Endodermal cell (in vitro differentiated cells): ENCODE data around the gene AP1G2. TPM values are rescaled to one million over a fixed set of nuclear protein-coding genes. Genes with fewer than 3 reads are reported as not detected.
"Not testable (repeated sequence)": the region's sequence is repeated elsewhere in the genome, so short reads cannot be mapped to it uniquely, and the experiment has no call there.

Source experiments
- DNase-seq: peaks from one replicate; pipeline ENCODE4 v3.0.0-alpha.2; 2017
- H3K27ac ChIP-seq: 2 replicates; pipeline ENCODE4 v1.5.1; 2013; ENCODE audit warnings: mild to moderate bottlenecking, low read depth, low read length, moderate library complexity
- H3K27me3 ChIP-seq: 2 replicates; pipeline ENCODE4 v1.6.1; 2013; ENCODE audit warnings: mild to moderate bottlenecking, low read length, moderate library complexity; ENCODE audit not compliant: insufficient read depth, control insufficient read depth, poor library complexity, severe bottlenecking
- H3K36me3 ChIP-seq: 2 replicates; pipeline ENCODE4 v1.7.0; 2013; ENCODE audit warnings: mild to moderate bottlenecking, low read length, moderate library complexity; ENCODE audit not compliant: control insufficient read depth, insufficient read depth
- H3K4me1 ChIP-seq: one replicate; pipeline ENCODE4 v1.7.0; 2013; ENCODE audit warnings: low read length; ENCODE audit not compliant: control insufficient read depth, insufficient read depth
- H3K4me3 ChIP-seq: 2 replicates; pipeline ENCODE4 v1.5.1; 2013; ENCODE audit warnings: mild to moderate bottlenecking, low read length, moderate library complexity
- H3K9ac ChIP-seq: 2 replicates; pipeline ENCODE4 v1.6.1; 2013; ENCODE audit warnings: mild to moderate bottlenecking, low read length, moderate library complexity; ENCODE audit not compliant: poor library complexity, severe bottlenecking; ENCODE audit errors: extremely low read depth
- H3K9me3 ChIP-seq: 2 replicates; pipeline ENCODE4 v1.6.1; 2013; ENCODE audit warnings: mild to moderate bottlenecking, low read length, moderate library complexity; ENCODE audit not compliant: control insufficient read depth
- H3K27ac Mint-ChIP-seq: 2 replicates; pipeline ENCODE4 v1.8.0; 2020; ENCODE audit warnings: mixed read lengths
- H3K27me3 Mint-ChIP-seq: 2 replicates; pipeline ENCODE4 v1.8.0; 2021; ENCODE audit warnings: mild to moderate bottlenecking, mixed read lengths; ENCODE audit not compliant: insufficient read depth
- H3K36me3 Mint-ChIP-seq: 2 replicates; pipeline ENCODE4 v1.8.0; 2020; ENCODE audit warnings: low read depth, mixed read lengths
- H3K4me1 Mint-ChIP-seq: 2 replicates; pipeline ENCODE4 v1.8.0; 2020; ENCODE audit warnings: mixed read lengths
- H3K4me3 Mint-ChIP-seq: 2 replicates; pipeline ENCODE4 v1.8.0; 2020; ENCODE audit warnings: mild to moderate bottlenecking, moderate library complexity, mixed read lengths
- H3K9me3 Mint-ChIP-seq: 2 replicates; pipeline ENCODE4 v1.8.0; 2020; ENCODE audit warnings: mild to moderate bottlenecking, mixed read lengths
- WGBS, 2 experiments: methylation state at CpG; one replicate each; pipeline versions ENCODE4 v1.1.5 to v1.1.7; 2013; ENCODE audit warnings: missing lambda C conversion rate in 2 of 2, mixed read lengths in 1 of 2; ENCODE audit not compliant: insufficient coverage in 1 of 2, insufficient read length in 1 of 2; 5-methylcytosine and 5-hydroxymethylcytosine counted together
- total RNA-seq, 2 donors: library from RNA; stranded (reverse); fragmentation: NEBNext Ultra II Directional in 1 of 2; extraction: Animal tissue kit (Norgen Biotek cat#: 25700) in 1 of 2; gene quantifications; 2 replicates in 1 of 2; 3 replicates in 1 of 2; pipeline ENCODE4 v1.2.1, GENCODE V29; 2021
- TF ChIP-seq, protein P1 (sequence below): fragments of 200-600 bp; sonication (generic); conservative IDR thresholded peaks from 2 replicates; pipeline ENCODE4 v1.5.0; 2021; ENCODE audit warnings: antibody characterized with exemption, mild to moderate bottlenecking

Gene AP1G2
- total RNA-seq, 2 donors from 2014 or later, result 203 to 209 TPM

DNA sequence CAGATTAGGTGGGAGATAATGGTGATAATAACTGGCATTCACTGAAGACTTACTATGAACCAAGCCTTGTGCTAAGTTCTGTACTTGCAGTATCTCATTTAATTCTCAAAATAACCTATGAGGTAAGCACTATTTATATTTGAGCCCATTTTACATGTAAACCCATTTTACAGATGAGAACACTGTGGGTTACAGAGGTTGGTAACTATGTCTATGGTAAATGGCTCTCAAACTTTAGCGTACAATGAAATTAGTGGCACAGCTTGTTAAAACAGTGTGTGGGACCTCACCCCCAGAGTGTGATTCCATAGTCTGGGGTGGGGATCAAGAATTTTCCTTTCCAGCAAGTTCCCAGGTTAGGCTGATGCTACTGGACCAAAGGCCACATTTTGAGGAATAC lies 33.2 kb upstream of the AP1G2 start:
- Histone ChIP-seq H3K9ac (no peak overlapping the region), H3K4me1 (peaks cover 4% of the 10 kb centered on the region), H3K36me3 (no peaks in the 10 kb centered on the region), H3K27ac (no peak overlapping the region), H3K4me3 (no peak overlapping the region), H3K9me3 (peaks cover 11% of the 10 kb centered on the region), H3K27me3 (no peaks in the 10 kb centered on the region)
- 91 to 100% methylated on average over 1 of the region's 1 CpG for WGBS, 2 experiments
- Mint-ChIP-seq H3K36me3 (no peaks in the 10 kb centered on the region), H3K4me1 (peaks cover 2% of the 10 kb centered on the region), H3K4me3 (no peak overlapping the region), H3K9me3 (no peaks in the 10 kb centered on the region), H3K27me3 (peaks cover 5% of the 10 kb centered on the region), H3K27ac (no peak overlapping the region)
- no peak for DNase-seq
- TF ChIP-seq, protein P1, sequence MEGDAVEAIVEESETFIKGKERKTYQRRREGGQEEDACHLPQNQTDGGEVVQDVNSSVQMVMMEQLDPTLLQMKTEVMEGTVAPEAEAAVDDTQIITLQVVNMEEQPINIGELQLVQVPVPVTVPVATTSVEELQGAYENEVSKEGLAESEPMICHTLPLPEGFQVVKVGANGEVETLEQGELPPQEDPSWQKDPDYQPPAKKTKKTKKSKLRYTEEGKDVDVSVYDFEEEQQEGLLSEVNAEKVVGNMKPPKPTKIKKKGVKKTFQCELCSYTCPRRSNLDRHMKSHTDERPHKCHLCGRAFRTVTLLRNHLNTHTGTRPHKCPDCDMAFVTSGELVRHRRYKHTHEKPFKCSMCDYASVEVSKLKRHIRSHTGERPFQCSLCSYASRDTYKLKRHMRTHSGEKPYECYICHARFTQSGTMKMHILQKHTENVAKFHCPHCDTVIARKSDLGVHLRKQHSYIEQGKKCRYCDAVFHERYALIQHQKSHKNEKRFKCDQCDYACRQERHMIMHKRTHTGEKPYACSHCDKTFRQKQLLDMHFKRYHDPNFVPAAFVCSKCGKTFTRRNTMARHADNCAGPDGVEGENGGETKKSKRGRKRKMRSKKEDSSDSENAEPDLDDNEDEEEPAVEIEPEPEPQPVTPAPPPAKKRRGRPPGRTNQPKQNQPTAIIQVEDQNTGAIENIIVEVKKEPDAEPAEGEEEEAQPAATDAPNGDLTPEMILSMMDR, result no peak

DNA sequence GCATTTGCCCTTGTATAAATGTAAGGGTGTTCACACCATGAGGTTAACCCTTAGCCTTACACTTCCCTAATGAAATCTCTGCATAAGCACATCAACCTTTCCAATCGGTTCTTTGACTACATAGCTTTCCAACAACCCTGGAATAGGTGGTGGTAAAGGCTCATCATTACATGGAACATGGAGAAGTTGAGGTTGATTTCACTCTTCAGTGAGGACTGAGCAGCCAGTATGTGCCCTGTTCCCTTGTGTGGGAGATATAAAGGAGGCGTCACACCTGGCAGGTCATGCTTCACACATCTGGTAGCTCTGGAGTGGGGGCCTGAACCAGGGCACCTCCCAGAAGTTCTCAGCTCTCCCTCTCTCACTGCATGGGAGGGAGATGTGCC lies 32.7 kb upstream of the AP1G2 start:
- whole genome bisulfite sequencing, 2 experiments, result 84% methylated on average over 2 of the region's 2 CpGs; no CpG with 5 or more reads in 1 of the 2 experiments
- H3K9me3 Mint-ChIP-seq, result peaks cover 2% of the 10 kb centered on the region
- DNase-seq, result no peak
- TF ChIP-seq, protein P1, result no peak
- no peaks in the 10 kb centered on the region for H3K36me3 Mint-ChIP-seq
- Histone ChIP-seq H3K27me3 (no peaks in the 10 kb centered on the region), H3K9me3 (peaks cover 12% of the 10 kb centered on the region), H3K9ac (no peak overlapping the region), H3K36me3 (no peaks in the 10 kb centered on the region), H3K27ac (no peak overlapping the region), H3K4me1 (peaks cover 4% of the 10 kb centered on the region), H3K4me3 (no peak overlapping the region)
- H3K4me3 Mint-ChIP-seq, result no peak overlapping the region
- peaks cover 7% of the 10 kb centered on the region for H3K27me3 Mint-ChIP-seq
- no peak overlapping the region for H3K27ac Mint-ChIP-seq
- no peaks in the 10 kb centered on the region for H3K4me1 Mint-ChIP-seq

DNA sequence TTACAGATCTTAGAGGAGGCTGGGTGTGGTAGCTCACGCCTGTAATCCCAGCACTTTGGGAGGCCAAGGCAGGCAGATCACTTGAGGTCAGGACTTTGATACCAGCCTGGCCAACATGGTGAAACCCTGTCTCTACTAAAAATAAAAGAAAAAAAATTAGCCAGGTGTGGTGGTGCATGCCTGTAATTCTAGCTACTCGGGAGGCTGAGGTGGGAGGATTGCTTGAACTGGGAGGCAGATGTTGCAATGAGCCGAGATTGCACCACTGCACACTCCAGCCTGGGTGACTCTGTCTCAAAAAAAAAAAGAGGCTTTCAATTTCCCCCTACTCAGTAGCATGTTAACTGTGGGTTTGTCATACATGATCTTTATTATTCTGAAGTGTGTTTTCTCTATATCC lies 26.6 kb upstream of the AP1G2 start:
- not testable (repeated sequence) for H3K4me3 Mint-ChIP-seq, H3K9me3 ChIP-seq, H3K27ac Mint-ChIP-seq, H3K4me1 ChIP-seq, H3K27me3 Mint-ChIP-seq, H3K27me3 ChIP-seq, H3K27ac ChIP-seq, H3K36me3 Mint-ChIP-seq, H3K4me1 Mint-ChIP-seq, H3K36me3 ChIP-seq, H3K4me3 ChIP-seq, H3K9me3 Mint-ChIP-seq, DNase-seq, H3K9ac ChIP-seq
- 90 to 92% methylated on average over 2 to 3 of the region's 3 CpGs for WGBS, 2 experiments

DNA sequence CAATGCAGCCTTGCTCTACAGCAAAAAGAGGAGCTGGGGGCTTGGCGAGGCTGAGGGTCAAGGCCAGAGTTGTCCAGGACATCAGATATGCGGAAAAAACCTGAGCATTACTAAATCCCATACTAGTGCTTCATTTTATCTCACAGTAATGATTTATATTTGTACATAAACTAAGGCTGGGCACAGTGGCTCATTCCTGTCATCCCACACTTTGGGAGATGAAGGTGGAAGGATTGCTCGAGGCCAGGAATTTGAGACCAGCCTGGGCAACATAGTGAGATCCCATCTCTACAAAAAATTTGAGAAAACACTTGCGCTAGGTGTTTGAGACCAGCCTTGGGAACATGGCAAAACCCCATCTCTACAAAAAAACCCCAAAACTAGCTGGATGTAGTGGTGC lies 22.6 kb upstream of the AP1G2 start:
- 88 to 94% methylated on average over 1 to 4 of the region's 4 CpGs for WGBS, 2 experiments
- Histone ChIP-seq H3K9ac (no peak overlapping the region), H3K36me3 (no peaks in the 10 kb centered on the region), H3K9me3 (peaks cover 7% of the 10 kb centered on the region), H3K27me3 (no peaks in the 10 kb centered on the region), H3K4me1 (no peaks in the 10 kb centered on the region), H3K4me3 (no peak overlapping the region), H3K27ac (no peak overlapping the region)
- H3K9me3 Mint-ChIP-seq, result peaks cover 9% of the 10 kb centered on the region
- no peak for DNase-seq
- H3K4me3 Mint-ChIP-seq, result no peak overlapping the region
- H3K4me1 Mint-ChIP-seq, result peaks cover 6% of the 10 kb centered on the region
- H3K27ac Mint-ChIP-seq, result no peak overlapping the region
- H3K27me3 Mint-ChIP-seq, result peaks cover 19% of the 10 kb centered on the region
- TF ChIP-seq, protein P1, result no peak
- no peaks in the 10 kb centered on the region for H3K36me3 Mint-ChIP-seq
